Naive B cell (primary cell): ENCODE data around the gene CCDC136. TPM values are rescaled to one million over a fixed set of nuclear protein-coding genes. Genes with fewer than 3 reads are reported as not detected.

Experiments used
- ATAC-seq, 2 donors: fragments of 150-1000 bp; cut with Tn5 transposase; 2 replicates each; pipeline ENCODE4 v1.10.0; 2021; ENCODE audit warnings: low read depth in 2 of 2, mild to moderate bottlenecking in 2 of 2, moderate library complexity in 2 of 2
- DNase-seq: peaks from one replicate; pipeline ENCODE4 v3.0.0; 2022
- H3K27ac Mint-ChIP-seq, 6 donors: one replicate each; pipeline ENCODE4 v1.8.0; 2020 to 2022; ENCODE audit warnings: mild to moderate bottlenecking in 6 of 6, mixed read lengths in 6 of 6, moderate library complexity in 5 of 6, inconsistent platforms in 2 of 6
- H3K27me3 Mint-ChIP-seq, 3 donors: one replicate each; pipeline ENCODE4 v1.8.0; 2021 to 2022; ENCODE audit warnings: mixed read lengths in 3 of 3, mild to moderate bottlenecking in 1 of 3
- H3K36me3 Mint-ChIP-seq, 2 donors: one replicate each; pipeline ENCODE4 v1.8.0; 2020 to 2022; ENCODE audit warnings: mixed read lengths in 2 of 2, inconsistent platforms in 1 of 2, mild to moderate bottlenecking in 1 of 2
- H3K4me1 Mint-ChIP-seq, 3 donors: one replicate each; pipeline ENCODE4 v1.8.0; 2020 to 2022; ENCODE audit warnings: mixed read lengths in 3 of 3, inconsistent platforms in 1 of 3, mild to moderate bottlenecking in 1 of 3, moderate library complexity in 1 of 3
- H3K4me3 Mint-ChIP-seq, 8 donors: one replicate each; pipeline ENCODE4 v1.8.0; 2020 to 2022; ENCODE audit warnings: mild to moderate bottlenecking in 8 of 8, mixed read lengths in 8 of 8, moderate library complexity in 8 of 8, inconsistent platforms in 2 of 8
- H3K9me3 Mint-ChIP-seq, 7 donors: one replicate each; pipeline ENCODE4 v1.8.0; 2020 to 2022; ENCODE audit warnings: mixed read lengths in 7 of 7, mild to moderate bottlenecking in 5 of 7, inconsistent platforms in 2 of 7, moderate library complexity in 1 of 7
- polyA plus RNA-seq, 6 donors: library from polyadenylated mRNA; unstranded; fragments of 300-500 nt; fragmentation: Illumina TruSeq; gene quantifications; one replicate each; pipeline ENCODE4 v1.2.3, GENCODE V29; 2021; ENCODE audit warnings: low read depth in 6 of 6

CCDC136 gene
- polyA plus RNA-seq, 6 donors from 2014 or later: 0.08 to 0.38 (median 0.34) TPM; not detected in 3

GRCh38 chr7:128785738-128786137, 6.0 kb upstream of the CCDC136 start:
- ATAC-seq (no peak), DNase-seq (no peak)
- Mint-ChIP-seq H3K27ac (no peak overlapping the region), H3K4me1 (peaks cover 5 to 8% (median 6%) of the 10 kb centered on the region in 3 donors), H3K4me3 (no peak overlapping the region), H3K9me3 (peaks cover 0 to 4% (median 0%) of the 10 kb centered on the region in 7 donors), H3K27me3 (peaks cover 0 to 6% (median 5%) of the 10 kb centered on the region in 3 donors), H3K36me3 (no peaks in the 10 kb centered on the region)

- DNase-seq: no peak
- Mint-ChIP-seq H3K36me3 (no peaks in the 10 kb centered on the region), H3K9me3 (peaks cover 0 to 4% (median 0%) of the 10 kb centered on the region in 7 donors), H3K4me3 (peak overlapping the region in 6 of 8 donors; percentile 83 to 95 (median 91)), H3K4me1 (peaks cover 6 to 11% (median 9%) of the 10 kb centered on the region in 3 donors), H3K27me3 (no peaks in the 10 kb centered on the region), H3K27ac (peak overlapping the region in 4 of 6 donors; percentile 27 to 86 (median 70))
- ATAC-seq: no peak
Measured at GRCh38 chr7:128788446-128789412, 3.0 kb upstream of the CCDC136 start.

- DNase-seq: no peak
- Mint-ChIP-seq H3K27ac (peak overlapping the region in 5 of 6 donors; percentile 47 to 92 (median 86)), H3K4me1 (peaks cover 9 to 13% (median 11%) of the 10 kb centered on the region in 3 donors), H3K4me3 (peak overlapping the region; percentile 83 to 95 (median 90)), H3K27me3 (no peaks in the 10 kb centered on the region), H3K9me3 (peaks cover 0 to 4% (median 0%) of the 10 kb centered on the region in 7 donors), H3K36me3 (no peaks in the 10 kb centered on the region)
- peak; percentile 4 to 14 for ATAC-seq
Measured at GRCh38 chr7:128790315-128791041, 1.3 kb upstream of the CCDC136 start.

- no peak for DNase-seq
- no peaks in the 10 kb centered on the region for H3K27me3 Mint-ChIP-seq
- H3K27ac Mint-ChIP-seq: no peak overlapping the region
- H3K4me3 Mint-ChIP-seq: peak overlapping the region; percentile 70 to 93 (median 85)
- peaks cover 9 to 13% (median 11%) of the 10 kb centered on the region in 3 donors for H3K4me1 Mint-ChIP-seq
- H3K9me3 Mint-ChIP-seq: no peaks in the 10 kb centered on the region
- no peaks in the 10 kb centered on the region for H3K36me3 Mint-ChIP-seq
- no peak for ATAC-seq
Measured at GRCh38 chr7:128791972-128792327, 182 bp downstream of the CCDC136 start.

GRCh38 chr7:128792471-128793180, 858 bp downstream of the CCDC136 start:
- Mint-ChIP-seq H3K27me3 (no peaks in the 10 kb centered on the region), H3K36me3 (no peaks in the 10 kb centered on the region), H3K9me3 (no peaks in the 10 kb centered on the region), H3K4me3 (peak overlapping the region; percentile 39 to 90 (median 78)), H3K27ac (peak overlapping the region in 1 of 6 donors; percentile 65), H3K4me1 (peaks cover 9 to 13% (median 11%) of the 10 kb centered on the region in 3 donors)
- DNase-seq (no peak), ATAC-seq (no peak)

GRCh38 chr7:128793181-128793547, 1.4 kb downstream of the CCDC136 start:
- DNase-seq (no peak), ATAC-seq (no peak)
- Mint-ChIP-seq H3K4me3 (peak overlapping the region in 5 of 8 donors; percentile 5 to 84 (median 72)), H3K36me3 (no peaks in the 10 kb centered on the region), H3K4me1 (peaks cover 9 to 13% (median 11%) of the 10 kb centered on the region in 3 donors), H3K27me3 (no peaks in the 10 kb centered on the region), H3K27ac (no peak overlapping the region), H3K9me3 (no peaks in the 10 kb centered on the region)

- Mint-ChIP-seq H3K27ac (peak overlapping the region in 1 of 6 donors; percentile 63), H3K9me3 (no peaks in the 10 kb centered on the region), H3K27me3 (no peaks in the 10 kb centered on the region), H3K4me1 (peaks cover 9 to 13% (median 11%) of the 10 kb centered on the region in 3 donors), H3K4me3 (peak overlapping the region in 5 of 8 donors; percentile 6 to 77 (median 44)), H3K36me3 (no peaks in the 10 kb centered on the region)
- no peak for DNase-seq
- ATAC-seq: no peak
Measured at GRCh38 chr7:128794020-128794419, 2.3 kb downstream of the CCDC136 start.

- Mint-ChIP-seq H3K4me1 (peaks cover 9 to 13% (median 11%) of the 10 kb centered on the region in 3 donors), H3K27me3 (no peaks in the 10 kb centered on the region), H3K4me3 (peak overlapping the region in 2 of 8 donors; percentile 44 to 67), H3K27ac (peak overlapping the region in 1 of 6 donors; percentile 63), H3K9me3 (no peaks in the 10 kb centered on the region), H3K36me3 (no peaks in the 10 kb centered on the region)
- no peak for ATAC-seq
- DNase-seq: no peak
Measured at GRCh38 chr7:128794436-128794835, 2.7 kb downstream of the CCDC136 start.

GRCh38 chr7:128795129-128795528, 3.4 kb downstream of the CCDC136 start:
- H3K4me3 Mint-ChIP-seq: peak overlapping the region in 1 of 8 donors; percentile 67
- H3K36me3 Mint-ChIP-seq: no peaks in the 10 kb centered on the region
- no peak for ATAC-seq
- H3K27me3 Mint-ChIP-seq: no peaks in the 10 kb centered on the region
- DNase-seq: no peak
- H3K9me3 Mint-ChIP-seq: no peaks in the 10 kb centered on the region
- peaks cover 9 to 11% (median 10%) of the 10 kb centered on the region in 3 donors for H3K4me1 Mint-ChIP-seq
- peak overlapping the region in 1 of 6 donors; percentile 81 for H3K27ac Mint-ChIP-seq

- Mint-ChIP-seq H3K27ac (no peak overlapping the region), H3K4me1 (peaks cover 4 to 6% (median 5%) of the 10 kb centered on the region in 3 donors), H3K36me3 (no peaks in the 10 kb centered on the region), H3K27me3 (no peaks in the 10 kb centered on the region), H3K4me3 (no peak overlapping the region), H3K9me3 (no peaks in the 10 kb centered on the region)
- ATAC-seq (no peak), DNase-seq (no peak)
Measured at GRCh38 chr7:128796327-128796726, 4.6 kb downstream of the CCDC136 start.

- Mint-ChIP-seq H3K27me3 (no peaks in the 10 kb centered on the region), H3K9me3 (no peaks in the 10 kb centered on the region), H3K27ac (no peak overlapping the region), H3K4me1 (peaks cover 0 to 2% (median 0%) of the 10 kb centered on the region in 3 donors), H3K4me3 (no peak overlapping the region), H3K36me3 (no peaks in the 10 kb centered on the region)
- ATAC-seq: no peak
- no peak for DNase-seq
Measured at GRCh38 chr7:128799451-128799850, 7.7 kb downstream of the CCDC136 start.

- ATAC-seq: no peak
- no peaks in the 10 kb centered on the region for H3K27me3 Mint-ChIP-seq
- H3K36me3 Mint-ChIP-seq: no peaks in the 10 kb centered on the region
- no peak for DNase-seq
- H3K9me3 Mint-ChIP-seq: no peaks in the 10 kb centered on the region
- no peak overlapping the region for H3K27ac Mint-ChIP-seq
- H3K4me3 Mint-ChIP-seq: no peak overlapping the region
- H3K4me1 Mint-ChIP-seq: no peaks in the 10 kb centered on the region
Measured at GRCh38 chr7:128800567-128800966, 8.8 kb downstream of the CCDC136 start.

- Mint-ChIP-seq H3K4me3 (no peak overlapping the region), H3K4me1 (no peaks in the 10 kb centered on the region), H3K9me3 (no peaks in the 10 kb centered on the region), H3K36me3 (no peaks in the 10 kb centered on the region), H3K27me3 (no peaks in the 10 kb centered on the region), H3K27ac (peak overlapping the region in 2 of 6 donors; percentile 16 to 52)
- ATAC-seq: no peak
- DNase-seq: no peak
Measured at GRCh38 chr7:128801003-128801402, 9.2 kb downstream of the CCDC136 start.
